Tibial nerve (tissue), 4 donors: Measurements from ENCODE around the gene VTI1A.

Experiments
- CTCF ChIP-seq, 5 experiments: fragments of 200-600 bp in 3 of 5; fragments of 450-650 bp in 2 of 5; sonication (generic) in 3 of 5; IDR thresholded peaks; one replicate each; pipeline ENCODE4 v1.5.1; 2016 to 2019; ENCODE audit warnings: antibody characterized with exemption in 5 of 5, mild to moderate bottlenecking in 3 of 5, moderate library complexity in 2 of 5
- EP300 ChIP-seq, 2 donors: sonication (generic); formaldehyde crosslinking; IDR thresholded peaks; one replicate each; pipeline ENCODE4 v1.6.1; 2017; ENCODE audit warnings: antibody characterized with exemption in 2 of 2, mild to moderate bottlenecking in 1 of 2
- POLR2A ChIP-seq, 2 donors: fragments of 450-650 bp; IDR thresholded peaks; one replicate each; pipeline ENCODE4 v1.6.1; 2017; ENCODE audit warnings: antibody characterized with exemption in 2 of 2, mild to moderate bottlenecking in 2 of 2, moderate library complexity in 2 of 2

GRCh38 chr10:112823604-112824003 lies 376.6 kb downstream of the VTI1A start:
- TF ChIP-seq CTCF (IDR thresholded peaks at IDR 0.05) (no peak), POLR2A (IDR thresholded peaks at IDR 0.05) (no peak), EP300 (IDR thresholded peaks at IDR 0.05) (no peak)
